Stimulated activated CD4-positive, alpha-beta T cell treated with anti-CD3 and anti-CD28 coated beads, Interleukin-1b, Interleukin-23, amount 100 ng/mL, for 48 hours (primary cell): ENCODE measurements around the gene HTR2B.
"Not testable (repeated sequence)": the region's sequence is repeated elsewhere in the genome, so short reads cannot be mapped to it uniquely, and the experiment has no call there.

Experiments
- DNase-seq: peaks from one replicate; pipeline ENCODE4 v3.0.0-alpha.2; 2020

Gene HTR2B

DNA sequence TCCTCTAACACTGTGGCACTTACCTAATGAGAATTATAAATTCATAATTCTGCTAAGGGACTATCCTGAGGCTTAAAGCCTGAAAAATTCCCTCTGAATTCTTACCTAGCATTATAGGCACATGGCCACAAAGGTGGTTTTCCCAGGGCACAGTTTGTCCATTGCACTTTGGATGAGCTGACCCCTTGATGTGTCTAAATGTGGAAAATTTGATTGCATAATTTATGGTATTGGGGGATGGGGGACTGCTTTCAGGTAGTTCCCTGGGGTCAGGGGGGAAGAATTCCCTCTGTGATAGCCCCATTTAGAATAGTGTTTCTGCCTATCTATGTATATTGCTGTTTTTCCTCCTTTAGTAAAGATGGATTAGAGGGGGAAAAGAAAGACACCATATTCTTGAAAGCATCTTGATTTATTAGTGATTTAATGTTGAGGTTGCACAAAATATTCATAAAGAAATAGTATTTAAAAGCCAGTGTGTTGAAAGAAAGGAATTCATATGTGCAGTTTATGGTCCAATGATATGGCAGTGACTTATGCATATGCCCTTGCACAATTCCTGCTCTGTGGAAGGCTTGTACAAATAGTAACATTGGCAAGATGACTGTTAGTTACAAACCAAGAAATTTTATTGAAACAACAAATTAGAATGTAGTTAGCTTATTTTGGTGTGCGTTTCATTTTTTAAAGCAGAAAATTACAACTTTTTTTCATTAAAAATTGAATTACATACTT, 8.7 kb upstream of the HTR2B start:
- no peak for DNase-seq

GRCh38 chr2:231132129-231132528, 7.3 kb upstream of the HTR2B start:
- DNase-seq, result no peak

- DNase-seq, result no peak
These were observed 5.7 kb upstream of the HTR2B start for GRCh38 chr2:231130336-231131056.

- no peak for DNase-seq
These were observed 4.4 kb upstream of the HTR2B start for GRCh38 chr2:231129216-231129615.

DNA sequence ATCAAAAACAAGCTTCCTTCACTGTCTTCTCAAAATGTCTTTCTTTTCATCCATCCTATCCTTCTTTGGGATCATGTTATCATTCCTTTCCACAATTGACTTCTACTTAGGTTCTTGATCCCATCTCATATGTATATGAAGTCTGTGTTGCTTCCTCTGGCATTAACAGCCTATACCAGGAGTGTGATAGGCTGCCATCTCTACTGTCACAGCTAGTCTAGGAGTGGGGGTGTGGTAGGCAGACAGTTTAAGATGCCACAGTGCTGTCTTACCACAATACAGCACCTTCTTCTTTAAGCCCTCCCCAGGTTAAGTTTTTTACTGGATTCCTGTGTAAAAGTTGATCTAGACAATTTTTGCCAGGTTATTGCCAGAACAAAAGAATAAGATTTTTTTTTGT, 3.7 kb upstream of the HTR2B start:
- no peak for DNase-seq

- no peak for DNase-seq
These were observed 3.1 kb upstream of the HTR2B start for GRCh38 chr2:231127936-231128335.

- DNase-seq, result no peak
These were observed 2.6 kb upstream of the HTR2B start for GRCh38 chr2:231127480-231127879.

GRCh38 chr2:231126123-231126522, 1.3 kb upstream of the HTR2B start:
- DNase-seq, result no peak

DNA sequence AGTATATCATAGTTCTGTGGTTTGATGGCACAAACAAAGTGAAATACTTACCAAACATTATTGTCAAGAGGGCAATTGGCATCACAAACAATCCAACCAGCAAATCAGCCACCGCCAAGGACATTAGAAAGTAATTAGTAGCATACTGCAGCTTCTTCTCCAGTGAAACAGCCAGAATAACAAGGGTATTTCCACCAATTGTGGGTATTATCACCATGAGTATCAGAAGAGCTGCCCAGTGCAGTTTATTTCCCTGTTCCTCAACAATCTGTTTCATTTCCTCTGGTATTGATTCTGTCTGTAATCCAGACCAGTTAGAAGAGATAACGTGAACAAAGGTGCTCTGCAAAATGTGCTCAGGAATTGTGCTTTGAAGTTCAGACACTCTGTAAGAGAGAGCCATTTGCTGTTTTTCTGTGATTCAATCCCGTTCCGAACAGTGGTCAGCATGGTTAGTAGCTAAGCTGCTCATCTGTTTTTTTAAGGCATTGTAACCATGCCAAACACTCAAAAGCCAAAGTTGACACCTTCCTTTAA, 1.4 kb downstream of the HTR2B start:
- no peak for DNase-seq

GRCh38 chr2:231118614-231118942, 6.3 kb downstream of the HTR2B start:
- no peak for DNase-seq

GRCh38 chr2:231117922-231118613, 6.8 kb downstream of the HTR2B start:
- no peak for DNase-seq

GRCh38 chr2:231117148-231117547, 7.7 kb downstream of the HTR2B start:
- DNase-seq, result no peak

DNA sequence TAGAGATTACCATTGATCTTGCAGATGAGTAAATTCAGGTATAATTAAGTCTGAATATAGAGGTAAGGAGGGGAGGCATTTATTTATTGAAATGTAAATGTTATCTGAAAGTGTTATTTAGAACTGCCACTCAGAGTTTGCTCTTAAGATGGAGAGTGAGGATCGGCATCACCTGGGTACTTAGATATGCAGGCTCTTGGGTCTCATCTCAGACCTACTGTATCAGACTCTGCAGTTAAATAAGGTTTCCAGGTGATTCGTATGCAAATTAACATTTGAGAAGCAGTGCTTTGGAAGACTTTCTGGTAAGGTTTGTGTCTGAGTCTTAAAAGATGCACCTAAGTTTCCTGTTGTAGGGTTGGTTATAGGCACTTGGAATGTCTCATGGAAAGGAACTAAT, 9.2 kb downstream of the HTR2B start:
- no peak for DNase-seq

- DNase-seq, result no peak
These were observed 11.4 kb downstream of the HTR2B start for GRCh38 chr2:231113489-231113888.

- no peak for DNase-seq
These were observed 12.9 kb downstream of the HTR2B start for GRCh38 chr2:231111987-231112386.

DNA sequence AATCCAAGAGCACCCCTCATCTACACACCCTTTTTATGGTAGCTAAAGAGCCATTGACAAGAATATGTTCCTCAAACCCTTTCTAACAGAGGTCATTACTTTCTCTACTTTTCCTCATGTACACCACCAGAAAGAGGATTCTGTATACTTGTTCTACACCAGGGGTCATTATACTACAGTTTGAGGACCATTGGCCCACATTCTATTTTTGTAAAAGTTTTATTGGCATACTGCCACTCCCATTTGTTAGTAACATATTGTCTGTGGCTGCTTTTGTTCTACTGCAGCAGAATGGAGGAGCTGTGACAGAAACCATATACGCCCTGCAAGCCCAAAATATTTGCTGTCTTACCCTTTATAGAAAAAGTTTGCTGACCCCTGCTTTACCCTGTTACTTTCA, 14.3 kb downstream of the HTR2B start:
- DNase-seq, result no peak

DNA sequence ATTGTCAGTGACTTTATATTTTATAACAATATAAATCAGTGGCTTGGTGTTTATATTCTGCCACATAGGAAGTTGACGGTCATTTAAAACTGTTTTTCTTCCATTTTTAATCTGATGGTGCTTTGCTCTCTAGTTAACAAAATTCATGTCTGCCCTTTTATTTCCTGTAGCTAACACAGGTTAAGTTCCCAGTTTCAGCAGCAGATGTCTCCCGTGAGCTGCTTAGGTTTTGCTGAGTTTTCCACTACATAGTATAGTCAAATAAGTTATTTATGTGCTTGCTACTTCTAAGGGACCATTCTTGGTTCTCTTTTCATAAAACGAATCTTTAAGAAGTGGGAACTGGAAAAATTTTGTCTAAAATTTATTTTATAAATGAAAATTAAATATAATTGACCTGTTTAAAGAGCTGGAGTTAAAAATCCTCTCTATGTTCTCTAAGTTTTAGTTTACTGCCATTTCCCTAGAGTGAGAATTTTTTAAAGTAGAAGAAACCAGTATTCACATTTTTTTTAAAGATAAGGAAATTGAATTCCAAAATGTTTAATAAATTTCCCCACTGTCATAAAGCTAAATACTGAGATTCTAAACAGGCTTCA, 20.6 kb downstream of the HTR2B start:
- DNase-seq, result peak; percentile 49

DNA sequence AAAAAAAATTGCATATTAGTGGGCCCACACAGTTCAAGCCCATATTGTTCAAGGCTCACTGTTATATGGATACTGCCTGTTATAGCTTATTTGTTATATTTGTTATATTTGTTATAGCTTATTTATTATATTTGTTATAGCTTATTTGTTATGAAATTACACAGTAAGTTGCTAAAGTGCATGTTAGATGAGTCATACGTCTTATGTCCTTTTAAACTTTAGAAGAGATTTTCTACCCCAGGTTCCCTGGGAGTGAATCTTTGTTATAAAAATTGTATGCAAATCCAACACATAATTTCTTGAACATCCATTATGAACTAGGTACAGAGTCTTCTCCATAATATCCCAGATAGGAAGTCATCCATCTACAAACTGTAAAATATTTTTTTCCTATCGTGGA, 22.1 kb downstream of the HTR2B start:
- no peak for DNase-seq

GRCh38 chr2:231100990-231101389, 23.9 kb downstream of the HTR2B start:
- no peak for DNase-seq

DNA sequence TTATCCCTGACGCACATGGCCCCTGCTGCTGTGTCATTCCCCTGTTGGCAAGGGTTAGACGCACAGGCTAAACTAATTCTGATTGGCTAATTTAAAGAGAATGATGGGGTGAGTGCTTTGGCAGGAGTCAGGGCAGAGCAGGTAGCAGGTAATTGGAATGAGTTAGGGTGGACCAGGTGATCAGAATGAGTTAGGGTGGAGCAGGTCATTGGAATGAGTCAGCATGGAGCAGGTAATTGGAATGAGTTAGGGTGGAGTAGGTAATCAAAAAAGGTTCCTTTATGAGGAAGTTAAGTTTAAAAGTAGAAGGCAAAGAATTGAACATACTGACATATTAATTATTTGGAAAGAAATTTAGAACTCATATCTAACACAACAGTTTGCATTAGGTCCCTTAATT, 24.5 kb downstream of the HTR2B start:
- DNase-seq, result not testable (repeated sequence)

DNA sequence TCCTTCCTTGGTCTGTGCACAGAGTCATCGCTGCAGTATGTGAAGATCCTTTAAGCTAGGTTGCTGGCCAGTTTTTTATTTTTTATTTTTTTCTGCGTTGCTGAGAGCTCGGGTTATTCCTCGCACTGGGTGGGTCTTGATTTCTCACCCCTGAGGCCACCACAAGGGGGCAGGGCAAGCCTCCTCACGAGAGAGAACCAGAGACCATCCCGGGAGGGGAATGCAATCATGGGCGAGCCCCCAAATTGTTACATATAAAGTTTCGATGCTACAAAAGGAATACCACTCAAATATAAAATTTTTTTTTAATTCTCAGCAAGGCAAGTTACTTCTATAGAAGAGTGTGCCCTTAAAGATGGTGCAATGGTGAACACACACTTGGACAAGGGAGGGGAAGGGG, 24.9 kb downstream of the HTR2B start:
- DNase-seq, result peak; percentile 5

GRCh38 chr2:231094736-231095346, 30.0 kb downstream of the HTR2B start:
- no peak for DNase-seq

GRCh38 chr2:231093933-231094332, 30.9 kb downstream of the HTR2B start:
- no peak for DNase-seq
